Vagina (tissue), 2 donors: Measurements from ENCODE around the gene CDK14.

Experiments
- POLR2A ChIP-seq, 2 donors: fragments of 450-650 bp; IDR thresholded peaks; one replicate each; pipeline ENCODE4 v1.6.1; 2017; ENCODE audit warnings: antibody characterized with exemption in 2 of 2, mild to moderate bottlenecking in 2 of 2, moderate library complexity in 2 of 2
- POLR2AphosphoS5 ChIP-seq, 2 donors: sonication (generic); formaldehyde crosslinking; IDR thresholded peaks; one replicate each; pipeline ENCODE4 v1.9.0; 2017; ENCODE audit warnings: antibody characterized with exemption in 2 of 2, mild to moderate bottlenecking in 2 of 2, low read depth in 1 of 2; ENCODE audit not compliant: insufficient read depth in 1 of 2
- TF ChIP-seq, protein P1 (sequence below), 3 experiments: fragments of 450-650 bp in 2 of 3; fragments of 200-600 bp in 1 of 3; sonication (generic) in 1 of 3; IDR thresholded peaks; one replicate each; pipeline ENCODE4 v1.5.1; 2017 to 2019; ENCODE audit warnings: antibody characterized with exemption in 3 of 3, mild to moderate bottlenecking in 2 of 3, moderate library complexity in 2 of 3

DNA sequence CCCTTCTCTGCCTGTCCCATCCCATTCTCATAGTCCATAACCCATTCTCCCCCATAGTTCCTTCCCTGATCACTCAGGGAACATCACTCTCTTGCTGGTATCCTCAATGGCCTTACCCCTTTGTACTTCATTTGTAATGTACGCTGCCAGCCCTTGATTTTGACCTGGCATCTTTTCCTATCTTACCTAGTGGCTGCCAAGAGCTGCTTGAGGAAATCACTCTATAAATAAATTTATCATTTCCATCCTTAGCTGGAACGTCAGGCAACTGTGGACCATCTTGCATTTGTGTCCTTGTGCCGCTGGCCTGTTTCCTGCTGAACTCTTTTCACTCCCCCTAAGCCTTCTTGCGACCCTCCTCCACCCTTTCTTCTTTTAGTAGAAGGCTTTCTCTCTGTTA is 14.0 kb downstream of the CDK14 start:
- TF ChIP-seq POLR2A (IDR thresholded peaks at IDR 0.05) (no peak), POLR2AphosphoS5 (IDR thresholded peaks at IDR 0.05; ENCODE audit: insufficient read depth in 1 of 2, low read depth in 1 of 2) (no peak)
- TF ChIP-seq, protein P1, sequence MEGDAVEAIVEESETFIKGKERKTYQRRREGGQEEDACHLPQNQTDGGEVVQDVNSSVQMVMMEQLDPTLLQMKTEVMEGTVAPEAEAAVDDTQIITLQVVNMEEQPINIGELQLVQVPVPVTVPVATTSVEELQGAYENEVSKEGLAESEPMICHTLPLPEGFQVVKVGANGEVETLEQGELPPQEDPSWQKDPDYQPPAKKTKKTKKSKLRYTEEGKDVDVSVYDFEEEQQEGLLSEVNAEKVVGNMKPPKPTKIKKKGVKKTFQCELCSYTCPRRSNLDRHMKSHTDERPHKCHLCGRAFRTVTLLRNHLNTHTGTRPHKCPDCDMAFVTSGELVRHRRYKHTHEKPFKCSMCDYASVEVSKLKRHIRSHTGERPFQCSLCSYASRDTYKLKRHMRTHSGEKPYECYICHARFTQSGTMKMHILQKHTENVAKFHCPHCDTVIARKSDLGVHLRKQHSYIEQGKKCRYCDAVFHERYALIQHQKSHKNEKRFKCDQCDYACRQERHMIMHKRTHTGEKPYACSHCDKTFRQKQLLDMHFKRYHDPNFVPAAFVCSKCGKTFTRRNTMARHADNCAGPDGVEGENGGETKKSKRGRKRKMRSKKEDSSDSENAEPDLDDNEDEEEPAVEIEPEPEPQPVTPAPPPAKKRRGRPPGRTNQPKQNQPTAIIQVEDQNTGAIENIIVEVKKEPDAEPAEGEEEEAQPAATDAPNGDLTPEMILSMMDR (IDR thresholded peaks at IDR 0.05), result no peak
